DND-41 (cell line): ENCODE measurements around the gene SETBP1.

Experiments used
- ATAC-seq: fragments of 200-7000 bp; cut with Tn5 transposase; 3 replicates; pipeline ENCODE4 v1.9.1; 2021; ENCODE audit warnings: low read depth; ENCODE audit not compliant: insufficient read depth
- DNase-seq: peaks from one replicate; pipeline ENCODE4 v3.0.0-alpha.2; 2020
- H2AFZ ChIP-seq: 2 replicates; pipeline ENCODE4 v1.6.0; 2012; ENCODE audit warnings: low read depth, low read length
- H3K27ac ChIP-seq: 2 replicates; pipeline ENCODE4 v1.5.1; 2012; ENCODE audit warnings: low read length, inconsistent platforms
- H3K27me3 ChIP-seq: fragments of 200-600 bp; sonication (generic); 2 replicates; pipeline ENCODE4 v1.6.0; 2012; ENCODE audit warnings: low read length, mild to moderate bottlenecking, inconsistent platforms; ENCODE audit not compliant: insufficient read depth, poor library complexity
- H3K36me3 ChIP-seq: 2 replicates; pipeline ENCODE4 v1.5.1; 2012; ENCODE audit warnings: low read length, inconsistent platforms; ENCODE audit not compliant: insufficient read depth
- H3K4me1 ChIP-seq: 2 replicates; pipeline ENCODE4 v1.5.1; 2012; ENCODE audit warnings: mild to moderate bottlenecking, low read length; ENCODE audit not compliant: insufficient read depth
- H3K4me2 ChIP-seq: 2 replicates; pipeline ENCODE4 v1.6.0; 2012; ENCODE audit warnings: mild to moderate bottlenecking, moderate library complexity, low read length, inconsistent platforms; ENCODE audit not compliant: insufficient read depth
- H3K4me3 ChIP-seq, 2 experiments: fragments of 200-600 bp in 1 of 2; shearing (Covaris generic) in 1 of 2; 2 replicates each; pipeline ENCODE4 v1.5.1; 2012 to 2016; ENCODE audit warnings: inconsistent platforms in 2 of 2, low read length in 2 of 2, mild to moderate bottlenecking in 2 of 2, low read depth in 1 of 2, moderate library complexity in 1 of 2
- H3K79me2 ChIP-seq: 2 replicates; pipeline ENCODE4 v1.6.0; 2012; ENCODE audit warnings: low read length, inconsistent platforms; ENCODE audit not compliant: insufficient read depth
- H3K9ac ChIP-seq: 2 replicates; pipeline ENCODE4 v1.6.0; 2012; ENCODE audit warnings: low read depth, mild to moderate bottlenecking, inconsistent platforms, low read length, moderate library complexity
- H3K9me3 ChIP-seq: 2 replicates; pipeline ENCODE4 v1.5.1; 2012; ENCODE audit warnings: low read length, moderate library complexity, mild to moderate bottlenecking, inconsistent platforms; ENCODE audit not compliant: insufficient read depth, severe bottlenecking
- H4K20me1 ChIP-seq: 2 replicates; pipeline ENCODE4 v1.6.0; 2012; ENCODE audit warnings: low read length; ENCODE audit not compliant: insufficient read depth
- CTCF ChIP-seq: IDR thresholded peaks from 2 replicates; pipeline ENCODE4 v1.5.1; 2012; ENCODE audit warnings: borderline replicate concordance, low read length, moderate library complexity, mild to moderate bottlenecking; ENCODE audit not compliant: poor library complexity, severe bottlenecking; ENCODE audit errors: extremely low read depth
- EZH2 ChIP-seq: IDR thresholded peaks from 3 replicates; pipeline ENCODE4 v1.6.1; 2012; ENCODE audit warnings: borderline replicate concordance, low read depth, mild to moderate bottlenecking, moderate library complexity, low read length, inconsistent platforms; ENCODE audit not compliant: severe bottlenecking

The SETBP1 gene

GRCh38 chr18:45083226-45083855 lies 402.7 kb downstream of the SETBP1 start:
- H3K27ac ChIP-seq: no peak overlapping the region
- H2AFZ ChIP-seq: no peak overlapping the region
- ATAC-seq: no peak
- DNase-seq: no peak
- H3K9ac ChIP-seq: no peak overlapping the region
- H4K20me1 ChIP-seq: no peaks in the 10 kb centered on the region
- no peak overlapping the region for H3K4me2 ChIP-seq
- TF ChIP-seq CTCF (no peak), EZH2 (no peak)
- peaks cover 2% of the 10 kb centered on the region for H3K9me3 ChIP-seq
- no peaks in the 10 kb centered on the region for H3K4me1 ChIP-seq
- H3K79me2 ChIP-seq: no peaks in the 10 kb centered on the region
- no peak overlapping the region for H3K4me3 ChIP-seq
- H3K36me3 ChIP-seq: no peaks in the 10 kb centered on the region
- no peaks in the 10 kb centered on the region for H3K27me3 ChIP-seq

GRCh38 chr18:45084206-45084605 lies 403.5 kb downstream of the SETBP1 start:
- Histone ChIP-seq H3K4me2 (no peak overlapping the region), H4K20me1 (no peaks in the 10 kb centered on the region), H3K36me3 (no peaks in the 10 kb centered on the region), H3K4me3 (no peak overlapping the region), H3K27me3 (no peaks in the 10 kb centered on the region), H2AFZ (no peak overlapping the region), H3K79me2 (no peaks in the 10 kb centered on the region), H3K9ac (no peak overlapping the region), H3K27ac (no peak overlapping the region), H3K9me3 (peaks cover 2% of the 10 kb centered on the region), H3K4me1 (no peaks in the 10 kb centered on the region)
- TF ChIP-seq CTCF (no peak), EZH2 (no peak)
- ATAC-seq: no peak
- DNase-seq: no peak

- no peak for ATAC-seq
- no peak overlapping the region for H3K4me2 ChIP-seq
- H3K4me3 ChIP-seq: no peak overlapping the region
- TF ChIP-seq EZH2: no peak
- no peak for TF ChIP-seq CTCF
- H3K9me3 ChIP-seq: peaks cover 2% of the 10 kb centered on the region
- H3K27ac ChIP-seq: no peak overlapping the region
- no peak overlapping the region for H3K9ac ChIP-seq
- no peaks in the 10 kb centered on the region for H3K4me1 ChIP-seq
- DNase-seq: no peak
- no peak overlapping the region for H2AFZ ChIP-seq
- no peaks in the 10 kb centered on the region for H3K79me2 ChIP-seq
- H3K36me3 ChIP-seq: no peaks in the 10 kb centered on the region
- H3K27me3 ChIP-seq: no peaks in the 10 kb centered on the region
- no peaks in the 10 kb centered on the region for H4K20me1 ChIP-seq
Measured at GRCh38 chr18:45085916-45086624, 405.4 kb downstream of the SETBP1 start.
